Measurements from ENCODE around the gene FLRT2. TPM values are rescaled to one million over a fixed set of nuclear protein-coding genes. Genes with fewer than 3 reads are reported as not detected.

FLRT2 gene
- total RNA-seq, 1 experiment from 2014 or later, result not detected

GRCh38 chr14:85594217-85594616, 64.3 kb downstream of the FLRT2 start:
- no peak for TF ChIP-seq CTCF (IDR thresholded peaks at IDR 0.05; ENCODE audit: unreplicated experiment)
- H3K27ac Mint-ChIP-seq (ENCODE audit: unreplicated experiment), result no peak overlapping the region
- H3K27me3 Mint-ChIP-seq (ENCODE audit: unreplicated experiment), result no peaks in the 10 kb centered on the region
- no peaks in the 10 kb centered on the region for H3K4me1 Mint-ChIP-seq (ENCODE audit: low read depth, unreplicated experiment)
- BruUV-seq (replicated peaks), result no TSS peak
- no peak for DNase-seq
- CTCF ChIA-PET, result no interaction called here
- H3K4me3 Mint-ChIP-seq (ENCODE audit: low read depth, unreplicated experiment), result no peak overlapping the region
- H3K36me3 Mint-ChIP-seq (ENCODE audit: insufficient read depth, unreplicated experiment), result no peaks in the 10 kb centered on the region
- intact Hi-C loops (cut with micrococcal nuclease; ENCODE audit: unreplicated experiment), result no loop called here
- peaks cover 7% of the 10 kb centered on the region for H3K9me3 Mint-ChIP-seq (ENCODE audit: low read depth, unreplicated experiment)

GRCh38 chr14:85595981-85596380, 66.0 kb downstream of the FLRT2 start:
- no peak overlapping the region for H3K4me3 Mint-ChIP-seq (ENCODE audit: low read depth, unreplicated experiment)

GRCh38 chr14:85596562-85596961, 66.6 kb downstream of the FLRT2 start:
- Mint-ChIP-seq H3K27ac (ENCODE audit: unreplicated experiment) (no peak overlapping the region), H3K9me3 (ENCODE audit: low read depth, unreplicated experiment) (peaks cover 14% of the 10 kb centered on the region), H3K4me1 (ENCODE audit: low read depth, unreplicated experiment) (no peaks in the 10 kb centered on the region), H3K27me3 (ENCODE audit: unreplicated experiment) (no peaks in the 10 kb centered on the region), H3K36me3 (ENCODE audit: insufficient read depth, unreplicated experiment) (no peaks in the 10 kb centered on the region), H3K4me3 (ENCODE audit: low read depth, unreplicated experiment) (no peak overlapping the region)
- no peak for DNase-seq
- BruUV-seq (replicated peaks), result no TSS peak
- no peak for TF ChIP-seq CTCF (IDR thresholded peaks at IDR 0.05; ENCODE audit: unreplicated experiment)
- intact Hi-C loops (cut with micrococcal nuclease; ENCODE audit: unreplicated experiment), result no loop called here
- CTCF ChIA-PET, result interaction anchor here (0.5 kb wide), 1 partner anchor 259 kb away, joined by 3 read pairs; no protein-coding TSS in a partner anchor

More at GRCh38 chr14:85595981-85596380, 66.0 kb downstream of the FLRT2 start:
- H3K9me3 Mint-ChIP-seq (ENCODE audit: low read depth, unreplicated experiment), result peaks cover 13% of the 10 kb centered on the region
- TF ChIP-seq CTCF (IDR thresholded peaks at IDR 0.05; ENCODE audit: unreplicated experiment), result no peak
- no peak overlapping the region for H3K27ac Mint-ChIP-seq (ENCODE audit: unreplicated experiment)
- no TSS peak for BruUV-seq (replicated peaks)
- no peaks in the 10 kb centered on the region for H3K4me1 Mint-ChIP-seq (ENCODE audit: low read depth, unreplicated experiment)
- no peaks in the 10 kb centered on the region for H3K27me3 Mint-ChIP-seq (ENCODE audit: unreplicated experiment)
- DNase-seq, result no peak
- H3K36me3 Mint-ChIP-seq (ENCODE audit: insufficient read depth, unreplicated experiment), result no peaks in the 10 kb centered on the region
- CTCF ChIA-PET, result no interaction called here
- intact Hi-C loops (cut with micrococcal nuclease; ENCODE audit: unreplicated experiment), result no loop called here

GRCh38 chr14:85597701-85598100, 67.8 kb downstream of the FLRT2 start:
- no peaks in the 10 kb centered on the region for H3K27me3 Mint-ChIP-seq (ENCODE audit: unreplicated experiment)
- peaks cover 14% of the 10 kb centered on the region for H3K9me3 Mint-ChIP-seq (ENCODE audit: low read depth, unreplicated experiment)
- H3K4me3 Mint-ChIP-seq (ENCODE audit: low read depth, unreplicated experiment), result no peak overlapping the region
- H3K36me3 Mint-ChIP-seq (ENCODE audit: insufficient read depth, unreplicated experiment), result no peaks in the 10 kb centered on the region
- no peak overlapping the region for H3K27ac Mint-ChIP-seq (ENCODE audit: unreplicated experiment)
- DNase-seq, result no peak
- CTCF ChIA-PET, result no interaction called here
- no peaks in the 10 kb centered on the region for H3K4me1 Mint-ChIP-seq (ENCODE audit: low read depth, unreplicated experiment)
- no TSS peak for BruUV-seq (replicated peaks)
- intact Hi-C loops (cut with micrococcal nuclease; ENCODE audit: unreplicated experiment), result no loop called here
- TF ChIP-seq CTCF (IDR thresholded peaks at IDR 0.05; ENCODE audit: unreplicated experiment), result no peak
